ENCODE measurements around the gene ABCB6. TPM values are rescaled to one million over a fixed set of nuclear protein-coding genes. Genes with fewer than 3 reads are reported as not detected.

ABCB6 gene
- total and polyA plus RNA-seq, 2 of the 8 experiments (the other 6 are each of a cell fraction or from before 2014, with no cell fraction given) = 44.9 to 50.6 TPM

DNA sequence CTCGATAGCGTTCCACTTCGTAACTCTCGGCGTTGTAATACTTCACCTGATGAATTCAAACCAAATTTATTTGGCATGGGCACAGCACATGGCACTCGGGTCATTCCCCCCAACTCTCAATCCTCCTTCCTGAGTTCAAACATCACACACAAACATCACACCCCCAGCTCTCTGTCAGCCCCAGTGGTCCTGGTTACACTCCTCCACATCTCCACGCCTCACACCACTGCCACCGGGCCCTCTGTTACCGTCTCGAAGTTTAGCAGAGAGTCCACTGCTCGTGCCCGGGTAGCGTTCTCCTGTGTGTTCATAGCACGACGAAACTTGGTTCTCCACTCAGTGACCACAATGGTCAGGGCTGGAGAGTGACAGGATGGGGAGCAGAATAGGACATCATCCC, 4.6 kb downstream of the ABCB6 start:
- no peaks in the 10 kb centered on the region for H3K79me2 ChIP-seq (ENCODE audit: control insufficient read depth in 1 of 2, insufficient read depth in 2 of 2, low read length in 2 of 2)
- H3K27ac ChIP-seq (ENCODE audit: low read depth, low read length) = no peak overlapping the region
- no peak overlapping the region for H4K91ac ChIP-seq (replicated peaks; ENCODE audit: insufficient read length, low read length)
- no peak overlapping the region for H3K4me3 ChIP-seq (ENCODE audit: extremely low read depth in 1 of 4, insufficient read depth in 2 of 4, low read depth in 3 of 4, low read length in 4 of 4)
- no peaks in the 10 kb centered on the region; a peak in 1 of 7 replicates for H3K27me3 ChIP-seq (replicated peaks in 1 of 4; ENCODE audit: control insufficient read depth in 3 of 4, extremely low read depth in 1 of 4, insufficient read depth in 3 of 4, low read length in 3 of 4)
- no peak overlapping the region for H3K23ac ChIP-seq (ENCODE audit: insufficient read length)
- H3K79me1 ChIP-seq (ENCODE audit: low read depth, low read length) = no peaks in the 10 kb centered on the region
- peaks cover 0 to 4% (median 2%) of the 10 kb centered on the region in 4 experiments; a peak in 3 of 7 replicates for H3K4me1 ChIP-seq (replicated peaks in 1 of 4; ENCODE audit: control insufficient read depth in 3 of 4, insufficient read depth in 4 of 4, low read length in 3 of 4)
- peaks cover 14 to 54% (median 29%) of the 10 kb centered on the region in 4 experiments for H3K36me3 ChIP-seq (ENCODE audit: control insufficient read depth in 2 of 4, insufficient read depth in 4 of 4, low read length in 3 of 4)
- H3K14ac ChIP-seq (ENCODE audit: insufficient read length) = no peak overlapping the region
- no peak overlapping the region for H4K5ac ChIP-seq (ENCODE audit: insufficient read length, low read depth, low read length)
- no peak overlapping the region for H2BK120ac ChIP-seq (replicated peaks; ENCODE audit: low read depth, low read length)
- H2BK12ac ChIP-seq (ENCODE audit: low read depth, low read length) = no peak overlapping the region
- no peaks in the 10 kb centered on the region for H3K9me3 ChIP-seq (ENCODE audit: insufficient read depth in 2 of 2, low read depth in 1 of 2, low read length in 1 of 2)
- peaks cover 12% of the 10 kb centered on the region for H3K23me2 ChIP-seq (ENCODE audit: low read depth, low read length)
- no peak overlapping the region for H2BK5ac ChIP-seq (ENCODE audit: low read depth, low read length)
- CTCF ChIA-PET (ENCODE audit: partially characterized antibody) = interaction anchor here (0.8 to 1.8 kb wide), 2 partner anchors 31 to 34 kb away, joined by 3 to 4 read pairs; no protein-coding TSS in a partner anchor
- no peak overlapping the region for H3K4me2 ChIP-seq (ENCODE audit: insufficient read depth in 1 of 2, low read depth in 2 of 2, low read length in 2 of 2)
- FAIRE-seq (no peak), DNase-seq (ENCODE audit: low read depth in 1 of 2, low spot score in 2 of 2) (no peak)
- no peak overlapping the region for H2AK5ac ChIP-seq (ENCODE audit: low read depth, low read length)
- H2AFZ ChIP-seq (ENCODE audit: low read length) = no peak overlapping the region
- H4K8ac ChIP-seq (ENCODE audit: extremely low read depth, insufficient read depth, low read length) = no peak overlapping the region
- peaks cover 0 to 2% of the 10 kb centered on the region in 2 experiments for H4K20me1 ChIP-seq (replicated peaks in 1 of 2; ENCODE audit: control insufficient read depth in 1 of 2, insufficient read depth in 2 of 2, low read length in 2 of 2)
- no peak overlapping the region for H2BK15ac ChIP-seq (ENCODE audit: low read length)
- H3K56ac ChIP-seq (replicated peaks; ENCODE audit: insufficient read length, low read depth, low read length) = no peak overlapping the region
- no peak overlapping the region for H3K18ac ChIP-seq (ENCODE audit: extremely low read depth, low read length)
- H2BK20ac ChIP-seq (ENCODE audit: low read length) = no peak overlapping the region
- POLR2A ChIA-PET (ENCODE audit: partially characterized antibody) = interaction anchor here (1.1 kb wide), 1 partner anchor 11 kb away, joined by 4 read pairs; no protein-coding TSS in a partner anchor
- WGBS, 2 experiments (ENCODE audit: extremely low coverage in 1 of 2, insufficient coverage in 1 of 2, insufficient read length in 1 of 2, insufficient replicate concordance in 2 of 2, low coverage in 1 of 2, low lambda C conversion rate in 2 of 2, missing lambda C conversion rate in 1 of 2) = 98% methylated on average over 15 of the region's 15 CpGs; no CpG with 5 or more reads in 1 of the 2 experiments
- H3K9ac ChIP-seq (replicated peaks in 1 of 4; ENCODE audit: extremely low read depth in 1 of 4, low read depth in 3 of 4, low read length in 3 of 4) = no peak overlapping the region
- H3K4ac ChIP-seq (replicated peaks; ENCODE audit: insufficient read length, low read depth, low read length) = no peak overlapping the region
- no peak for TF ChIP-seq RNF2 (IDR thresholded peaks at IDR 0.05; ENCODE audit: borderline replicate concordance, low read depth, low read length, missing control alignments, poor library complexity, severe bottlenecking)
- no peak for TF ChIP-seq FOSL1 (IDR thresholded peaks at IDR 0.05; ENCODE audit: insufficient read depth, low read depth, low read length)
- no peak for TF ChIP-seq SRF (IDR thresholded peaks at IDR 0.05; ENCODE audit: low read depth, low read length)
- no peak for TF ChIP-seq JUN (IDR thresholded peaks at IDR 0.05; ENCODE audit: low read depth, low read length)
- TF ChIP-seq GABPA (IDR thresholded peaks at IDR 0.05; ENCODE audit: borderline replicate concordance, insufficient read depth, low read length) = no peak
- TF ChIP-seq RAD21 (IDR thresholded peaks at IDR 0.05 in 1 of 2, conservative IDR thresholded peaks at IDR 0.05 in 1 of 2; ENCODE audit: low read depth in 2 of 2, low read length in 2 of 2) = no peak
- TF ChIP-seq HDAC6 (IDR thresholded peaks at IDR 0.05; ENCODE audit: low read depth, low read length) = no peak
- no peak for TF ChIP-seq POLR2AphosphoS5 (IDR thresholded peaks at IDR 0.05; ENCODE audit: low read depth, low read length)
- no peak for TF ChIP-seq ASH2L (IDR thresholded peaks at IDR 0.05; ENCODE audit: low read length)
- TF ChIP-seq SIRT6 (IDR thresholded peaks at IDR 0.05; ENCODE audit: low read length) = no peak
- no peak for TF ChIP-seq SIN3A (conservative IDR thresholded peaks at IDR 0.05 in 1 of 2, IDR thresholded peaks at IDR 0.05 in 1 of 2; ENCODE audit: low read depth in 1 of 2, low read length in 2 of 2)
- no peak for TF ChIP-seq EP300 (IDR thresholded peaks at IDR 0.05; ENCODE audit: borderline replicate concordance in 1 of 2, low read depth in 2 of 2, low read length in 2 of 2)
- TF ChIP-seq KDM1A (IDR thresholded peaks at IDR 0.05; ENCODE audit: borderline replicate concordance, low read length) = no peak

All from H1 (cell line).